ENCODE data around the gene UBE3D. TPM values are rescaled to one million over a fixed set of nuclear protein-coding genes. Genes with fewer than 3 reads are reported as not detected.
"Not testable (repeated sequence)": the region's sequence is repeated elsewhere in the genome, so short reads cannot be mapped to it uniquely, and the experiment has no call there.

UBE3D gene
- total RNA-seq, 2 experiments from 2014 or later, result 4.1 to 4.2 TPM

DNA sequence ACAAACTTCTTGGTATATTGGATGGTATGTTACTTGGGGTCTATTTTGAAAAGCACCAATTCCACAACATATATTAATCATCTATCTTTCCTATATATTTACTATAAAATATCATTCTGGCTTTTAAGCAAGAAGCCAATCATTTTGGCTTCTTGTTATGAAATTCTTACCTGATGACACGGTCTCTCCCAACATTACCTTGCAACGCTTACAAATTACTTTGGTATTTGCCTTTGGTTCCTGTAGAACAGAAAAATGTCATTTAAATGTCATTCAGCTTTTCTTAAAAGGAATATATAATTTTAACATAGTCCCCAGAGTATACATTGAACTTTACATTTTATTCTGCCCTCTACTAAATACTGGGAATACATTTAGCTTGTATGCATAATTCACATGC is 27.4 kb downstream of the UBE3D start:
- no peaks in the 10 kb centered on the region for H3K9me3 ChIP-seq (ENCODE audit: control insufficient read depth in 1 of 2, insufficient read depth in 1 of 2, low read length in 2 of 2)
- Mint-ChIP-seq H3K27me3 (no peaks in the 10 kb centered on the region), H3K36me3 (ENCODE audit: low read depth) (peaks cover 39% of the 10 kb centered on the region), H3K27ac (no peak overlapping the region), H3K4me3 (no peak overlapping the region), H3K4me1 (ENCODE audit: low read depth) (no peaks in the 10 kb centered on the region), H3K9me3 (peaks cover 3% of the 10 kb centered on the region)
- ATAC-seq (ENCODE audit: poor library complexity), result no peak
- H3K4me3 ChIP-seq (ENCODE audit: low read length), result no peak overlapping the region
- H3K27me3 ChIP-seq (ENCODE audit: control insufficient read depth in 1 of 2, insufficient read depth in 2 of 2, low read length in 2 of 2), result no peaks in the 10 kb centered on the region
- ChIA-PET CTCF (no interaction called here), POLR2A (no interaction called here)
- DNase-seq, result no peak
- no peaks in the 10 kb centered on the region for H3K36me3 ChIP-seq (ENCODE audit: insufficient read depth, low read length)
- TF ChIP-seq, protein P1, sequence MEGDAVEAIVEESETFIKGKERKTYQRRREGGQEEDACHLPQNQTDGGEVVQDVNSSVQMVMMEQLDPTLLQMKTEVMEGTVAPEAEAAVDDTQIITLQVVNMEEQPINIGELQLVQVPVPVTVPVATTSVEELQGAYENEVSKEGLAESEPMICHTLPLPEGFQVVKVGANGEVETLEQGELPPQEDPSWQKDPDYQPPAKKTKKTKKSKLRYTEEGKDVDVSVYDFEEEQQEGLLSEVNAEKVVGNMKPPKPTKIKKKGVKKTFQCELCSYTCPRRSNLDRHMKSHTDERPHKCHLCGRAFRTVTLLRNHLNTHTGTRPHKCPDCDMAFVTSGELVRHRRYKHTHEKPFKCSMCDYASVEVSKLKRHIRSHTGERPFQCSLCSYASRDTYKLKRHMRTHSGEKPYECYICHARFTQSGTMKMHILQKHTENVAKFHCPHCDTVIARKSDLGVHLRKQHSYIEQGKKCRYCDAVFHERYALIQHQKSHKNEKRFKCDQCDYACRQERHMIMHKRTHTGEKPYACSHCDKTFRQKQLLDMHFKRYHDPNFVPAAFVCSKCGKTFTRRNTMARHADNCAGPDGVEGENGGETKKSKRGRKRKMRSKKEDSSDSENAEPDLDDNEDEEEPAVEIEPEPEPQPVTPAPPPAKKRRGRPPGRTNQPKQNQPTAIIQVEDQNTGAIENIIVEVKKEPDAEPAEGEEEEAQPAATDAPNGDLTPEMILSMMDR (IDR thresholded peaks at IDR 0.05), result no peak
- no peaks in the 10 kb centered on the region for H3K4me1 ChIP-seq (ENCODE audit: insufficient read depth, low read length)
- intact Hi-C loops (cut with DNase I, micrococcal nuclease), result no loop called here
- no peak overlapping the region for H3K27ac ChIP-seq (ENCODE audit: low read depth in 1 of 2, low read length in 2 of 2)

DNA sequence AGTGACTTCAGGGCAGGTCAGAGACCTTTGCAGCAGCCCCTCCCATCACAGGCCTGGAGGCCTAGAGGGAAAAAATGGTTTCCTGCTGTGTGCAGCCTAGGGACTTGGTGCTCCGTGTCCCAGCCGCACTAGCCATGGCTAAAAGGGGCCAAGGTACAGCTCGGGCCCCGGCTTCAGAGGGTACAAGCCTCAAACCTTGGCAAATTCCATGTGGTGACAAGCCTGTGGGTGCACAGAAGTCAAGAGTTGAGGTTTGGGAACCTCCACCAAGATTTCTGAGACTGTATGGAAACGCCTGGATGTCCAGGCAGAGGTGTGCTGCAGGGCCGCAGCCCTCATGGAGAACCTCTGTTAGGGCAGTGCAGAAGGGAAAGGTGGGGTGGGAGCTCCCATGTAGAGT is 34.0 kb downstream of the UBE3D start:
- DNase-seq (no peak), ATAC-seq (ENCODE audit: poor library complexity) (no peak)
- POLR2A ChIA-PET, result no interaction called here
- no peak overlapping the region for H3K4me3 ChIP-seq (ENCODE audit: low read length)
- Mint-ChIP-seq H3K9me3 (peaks cover 3% of the 10 kb centered on the region), H3K27me3 (no peaks in the 10 kb centered on the region), H3K27ac (no peak overlapping the region), H3K4me3 (no peak overlapping the region), H3K4me1 (ENCODE audit: low read depth) (no peaks in the 10 kb centered on the region), H3K36me3 (ENCODE audit: low read depth) (peaks cover 85% of the 10 kb centered on the region)
- TF ChIP-seq, protein P1 (IDR thresholded peaks at IDR 0.05), result no peak
- H3K9me3 ChIP-seq (ENCODE audit: control insufficient read depth in 1 of 2, insufficient read depth in 1 of 2, low read length in 2 of 2), result peaks cover 9 to 10% of the 10 kb centered on the region in 2 experiments
- H3K27ac ChIP-seq (ENCODE audit: low read depth in 1 of 2, low read length in 2 of 2), result no peak overlapping the region
- H3K4me1 ChIP-seq (ENCODE audit: insufficient read depth, low read length), result no peaks in the 10 kb centered on the region
- H3K27me3 ChIP-seq (ENCODE audit: control insufficient read depth in 1 of 2, insufficient read depth in 2 of 2, low read length in 2 of 2), result no peaks in the 10 kb centered on the region
- intact Hi-C loops (cut with DNase I, micrococcal nuclease), result no loop called here
- peaks cover 9% of the 10 kb centered on the region for H3K36me3 ChIP-seq (ENCODE audit: insufficient read depth, low read length)
- CTCF ChIA-PET, result no interaction called here

DNA sequence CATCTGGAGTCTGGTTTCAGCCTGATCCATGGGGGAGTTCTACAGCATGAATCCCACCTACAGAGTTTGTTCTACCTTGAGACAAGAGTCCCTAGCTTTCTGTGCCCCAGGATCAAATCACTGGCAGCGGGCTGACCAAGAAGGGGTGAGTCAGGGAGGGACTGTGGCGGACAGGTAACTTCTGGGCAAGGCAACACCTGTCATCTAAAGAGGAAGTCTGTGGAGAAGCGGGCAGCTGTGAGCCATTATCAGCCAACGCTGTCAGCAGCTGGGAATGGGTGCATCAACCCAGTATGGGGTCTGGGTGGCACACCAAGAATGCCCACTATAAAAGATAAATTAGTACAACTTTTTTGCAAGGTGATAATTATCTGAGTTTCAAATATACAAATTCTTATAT is 45.9 kb downstream of the UBE3D start:
- H3K4me1 ChIP-seq (ENCODE audit: insufficient read depth, low read length), result no peaks in the 10 kb centered on the region
- intact Hi-C loops (cut with DNase I, micrococcal nuclease), result no loop called here
- no peak overlapping the region for H3K27ac ChIP-seq (ENCODE audit: low read depth in 1 of 2, low read length in 2 of 2)
- no peak for ATAC-seq (ENCODE audit: poor library complexity)
- Mint-ChIP-seq H3K36me3 (ENCODE audit: low read depth) (peaks cover 85% of the 10 kb centered on the region), H3K27ac (no peak overlapping the region), H3K27me3 (no peaks in the 10 kb centered on the region), H3K4me3 (no peak overlapping the region), H3K9me3 (no peaks in the 10 kb centered on the region), H3K4me1 (ENCODE audit: low read depth) (no peaks in the 10 kb centered on the region)
- peaks cover 22% of the 10 kb centered on the region for H3K36me3 ChIP-seq (ENCODE audit: insufficient read depth, low read length)
- H3K9me3 ChIP-seq (ENCODE audit: control insufficient read depth in 1 of 2, insufficient read depth in 1 of 2, low read length in 2 of 2), result no peaks in the 10 kb centered on the region
- POLR2A ChIA-PET, result no interaction called here
- H3K4me3 ChIP-seq (ENCODE audit: low read length), result no peak overlapping the region
- no peaks in the 10 kb centered on the region for H3K27me3 ChIP-seq (ENCODE audit: control insufficient read depth in 1 of 2, insufficient read depth in 2 of 2, low read length in 2 of 2)
- CTCF ChIA-PET, result no interaction called here
- TF ChIP-seq, protein P1 (IDR thresholded peaks at IDR 0.05), result no peak
- DNase-seq, result no peak

DNA sequence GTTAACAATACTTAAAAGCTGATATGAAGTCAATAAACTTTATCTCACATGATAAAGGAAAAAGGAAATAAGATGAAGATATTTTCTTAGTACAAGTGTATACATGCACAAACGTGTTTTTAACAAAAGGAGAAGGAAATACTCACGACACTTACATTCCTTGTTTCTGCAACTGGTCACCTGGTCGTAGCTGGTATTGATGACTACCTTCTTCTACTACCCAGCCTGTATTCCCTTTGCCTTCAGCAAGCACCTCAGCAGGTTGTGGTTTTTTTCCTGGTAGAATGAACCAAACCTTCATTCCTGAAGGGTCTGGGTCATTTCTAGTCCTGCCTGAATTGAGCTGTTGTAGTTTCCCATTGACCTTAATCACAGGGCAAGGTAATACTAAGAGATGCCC is 54.5 kb downstream of the UBE3D start:
- H3K27ac ChIP-seq (ENCODE audit: low read depth in 1 of 2, low read length in 2 of 2); DNase-seq; H3K27ac Mint-ChIP-seq; ATAC-seq (ENCODE audit: poor library complexity); intact Hi-C loops (cut with DNase I, micrococcal nuclease); H3K36me3 ChIP-seq (ENCODE audit: insufficient read depth, low read length); H3K4me1 ChIP-seq (ENCODE audit: insufficient read depth, low read length); H3K9me3 ChIP-seq (ENCODE audit: control insufficient read depth in 1 of 2, insufficient read depth in 1 of 2, low read length in 2 of 2); H3K4me3 ChIP-seq (ENCODE audit: low read length); CTCF ChIA-PET; H3K4me3 Mint-ChIP-seq; H3K9me3 Mint-ChIP-seq; POLR2A ChIA-PET; H3K27me3 Mint-ChIP-seq; H3K27me3 ChIP-seq (ENCODE audit: control insufficient read depth in 1 of 2, insufficient read depth in 2 of 2, low read length in 2 of 2): not testable (repeated sequence)
- Mint-ChIP-seq H3K36me3 (ENCODE audit: low read depth) (peaks cover 62% of the 10 kb centered on the region), H3K4me1 (ENCODE audit: low read depth) (peaks cover 31% of the 10 kb centered on the region)

All from CD4-positive, alpha-beta T cell (primary cell).